Chondrocyte (in vitro differentiated cells): Measurements from ENCODE around the gene ETNK2. TPM values are rescaled to one million over a fixed set of nuclear protein-coding genes. Genes with fewer than 3 reads are reported as not detected.

ENCODE experiments used
- DNase-seq: peaks from one replicate; pipeline ENCODE4 v3.0.0; 2021; ENCODE audit warnings: mixed read lengths, low spot score
- H3K27ac Mint-ChIP-seq: one replicate; pipeline ENCODE4 v1.8.0; 2021; ENCODE audit warnings: mild to moderate bottlenecking, moderate library complexity, mixed read lengths; ENCODE audit not compliant: unreplicated experiment
- H3K27me3 Mint-ChIP-seq: 2 replicates; pipeline ENCODE4 v1.8.0; 2021; ENCODE audit warnings: low read depth, mixed read lengths
- H3K36me3 Mint-ChIP-seq: 2 replicates; pipeline ENCODE4 v1.8.0; 2021; ENCODE audit warnings: low read depth, mixed read lengths
- H3K4me1 Mint-ChIP-seq: 2 replicates; pipeline ENCODE4 v1.8.0; 2021; ENCODE audit warnings: low read depth, mild to moderate bottlenecking, mixed read lengths
- H3K4me3 Mint-ChIP-seq: one replicate; pipeline ENCODE4 v1.8.0; 2021; ENCODE audit warnings: mild to moderate bottlenecking, moderate library complexity, mixed read lengths; ENCODE audit not compliant: unreplicated experiment
- H3K9me3 Mint-ChIP-seq: 2 replicates; pipeline ENCODE4 v1.8.0; 2021; ENCODE audit warnings: low read depth, mixed read lengths
- CTCF ChIP-seq: fragments of 200-600 bp; sonication (generic); IDR thresholded peaks from 2 replicates; pipeline ENCODE4 v1.5.0; 2021; ENCODE audit warnings: antibody characterized with exemption, mild to moderate bottlenecking, moderate library complexity
- total RNA-seq: library from RNA; stranded (reverse); gene quantifications from 3 replicates; pipeline ENCODE4 v1.2.1, GENCODE V29; 2021

ETNK2 gene
- total RNA-seq, 1 donor from 2014 or later = 10.2 TPM

DNA sequence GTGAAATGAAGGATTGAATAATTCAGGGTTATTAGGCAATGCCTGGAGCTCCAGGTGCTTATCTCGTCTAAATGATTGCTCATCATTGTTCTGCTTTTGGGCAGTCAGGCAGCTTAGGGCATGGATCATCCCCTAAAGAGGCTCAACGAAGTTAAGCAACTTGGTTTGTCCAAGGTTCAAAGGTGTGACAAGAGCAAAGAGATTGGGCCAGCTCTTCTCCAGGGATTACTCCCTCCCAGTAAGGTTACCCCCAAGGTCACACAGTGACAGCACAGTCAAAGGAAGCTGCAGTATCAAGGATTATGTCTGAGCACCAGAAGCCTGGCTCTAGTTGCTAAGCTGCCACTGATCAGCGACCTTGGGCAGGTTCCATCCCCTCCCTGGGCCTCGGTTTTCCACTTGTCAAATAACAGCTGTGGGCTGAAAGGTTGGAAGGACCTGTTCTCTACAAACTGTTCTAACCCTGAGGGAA lies 6.8 kb downstream of the ETNK2 start:
- no peaks in the 10 kb centered on the region for H3K27me3 Mint-ChIP-seq
- no peak overlapping the region for H3K27ac Mint-ChIP-seq
- DNase-seq = no peak
- no peak overlapping the region for H3K4me3 Mint-ChIP-seq
- H3K4me1 Mint-ChIP-seq = peaks cover 2% of the 10 kb centered on the region
- no peaks in the 10 kb centered on the region for H3K9me3 Mint-ChIP-seq
- TF ChIP-seq CTCF = no peak
- peaks cover 7% of the 10 kb centered on the region for H3K36me3 Mint-ChIP-seq

- Mint-ChIP-seq H3K9me3 (no peaks in the 10 kb centered on the region), H3K4me1 (no peaks in the 10 kb centered on the region), H3K27me3 (no peaks in the 10 kb centered on the region), H3K4me3 (no peak overlapping the region), H3K27ac (no peak overlapping the region), H3K36me3 (peaks cover 13% of the 10 kb centered on the region)
- no peak for TF ChIP-seq CTCF
- DNase-seq = no peak
Measured at GRCh38 chr1:204143276-204144041, 8.4 kb downstream of the ETNK2 start.

- Mint-ChIP-seq H3K9me3 (no peaks in the 10 kb centered on the region), H3K27ac (no peak overlapping the region), H3K36me3 (peaks cover 13% of the 10 kb centered on the region), H3K4me3 (no peak overlapping the region), H3K4me1 (no peaks in the 10 kb centered on the region), H3K27me3 (no peaks in the 10 kb centered on the region)
- no peak for DNase-seq
- TF ChIP-seq CTCF = no peak
Measured at GRCh38 chr1:204142032-204142974, 9.5 kb downstream of the ETNK2 start.

DNA sequence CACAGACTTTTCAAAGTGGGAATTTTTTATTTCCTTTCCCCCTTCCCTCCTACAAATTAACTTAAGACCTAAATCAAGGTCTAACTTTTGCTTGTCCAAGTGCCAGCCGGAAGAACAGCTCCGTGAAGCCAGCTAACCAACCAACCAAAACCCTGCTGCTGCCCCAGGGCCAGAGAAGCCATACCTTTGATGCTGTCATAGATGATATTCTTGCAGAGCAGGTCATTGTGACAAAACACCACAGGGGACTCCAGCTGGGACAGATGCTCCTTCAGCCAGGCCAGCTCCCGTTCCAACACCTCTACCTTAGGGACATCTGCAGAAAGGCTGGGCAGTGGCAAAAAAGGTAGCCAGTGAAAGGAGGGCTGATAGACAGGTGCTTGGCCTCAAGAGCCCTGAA lies 10.7 kb downstream of the ETNK2 start:
- Mint-ChIP-seq H3K27ac (no peak overlapping the region), H3K27me3 (no peaks in the 10 kb centered on the region)

More for the DNA sequence above, 10.7 kb downstream of the ETNK2 start:
- Mint-ChIP-seq H3K4me1 (no peaks in the 10 kb centered on the region), H3K4me3 (no peak overlapping the region), H3K9me3 (no peaks in the 10 kb centered on the region), H3K36me3 (peaks cover 13% of the 10 kb centered on the region)
- no peak for TF ChIP-seq CTCF
- DNase-seq = no peak
